ENCODE results near the gene GALNT13.

GRCh38 chr2:154459286-154459685 lies 587.6 kb downstream of the GALNT13 start:
- no peak for TF ChIP-seq TAF1 (IDR thresholded peaks at IDR 0.05; ENCODE audit: borderline replicate concordance, insufficient read depth, low read length)
- no peak for TF ChIP-seq SIN3A (IDR thresholded peaks at IDR 0.05; ENCODE audit: borderline replicate concordance, insufficient read depth, low read length)
- TF ChIP-seq POLR2AphosphoS5 (IDR thresholded peaks at IDR 0.05; ENCODE audit: low read depth, low read length) = no peak
- no peak for TF ChIP-seq REST (IDR thresholded peaks at IDR 0.05; ENCODE audit: insufficient read depth in 1 of 2, low read depth in 2 of 2, low read length in 2 of 2)

Data from PFSK-1 (cell line).